ENCODE measurements around the gene ARFRP1. TPM values are rescaled to one million over a fixed set of nuclear protein-coding genes. Genes with fewer than 3 reads are reported as not detected.

Gene ARFRP1
- total RNA-seq, 1 experiment from 2014 or later: 30.2 TPM

- CTCF ChIA-PET: no interaction called here
- Mint-ChIP-seq H3K27ac (no peak overlapping the region), H3K9me3 (no peaks in the 10 kb centered on the region), H3K4me3 (no peak overlapping the region), H3K27me3 (ENCODE audit: low read depth) (no peaks in the 10 kb centered on the region), H3K4me1 (peaks cover 5% of the 10 kb centered on the region), H3K36me3 (peaks cover 60% of the 10 kb centered on the region)
- ATAC-seq (no peak), DNase-seq (ENCODE audit: low spot score) (no peak)
- TF ChIP-seq TCF7 (CRISPR knock-in tag; IDR thresholded peaks at IDR 0.05; ENCODE audit: low read depth) (no peak), ATF2 (CRISPR knock-in tag; IDR thresholded peaks at IDR 0.05; ENCODE audit: borderline replicate concordance, low read depth) (no peak), NFATC4 (CRISPR knock-in tag; IDR thresholded peaks at IDR 0.05) (no peak)
- POLR2A ChIA-PET: no interaction called here
Measured at GRCh38 chr20:63712191-63712590, 4.4 kb upstream of the ARFRP1 start.

GRCh38 chr20:63711085-63711645 is 3.4 kb upstream of the ARFRP1 start:
- Mint-ChIP-seq H3K27ac (no peak overlapping the region), H3K4me1 (peaks cover 10% of the 10 kb centered on the region), H3K27me3 (ENCODE audit: low read depth) (no peaks in the 10 kb centered on the region), H3K9me3 (no peaks in the 10 kb centered on the region), H3K36me3 (peaks cover 57% of the 10 kb centered on the region), H3K4me3 (no peak overlapping the region; the same call in 1 of the 2 replicates)
- no peak for TF ChIP-seq ZNF512 (CRISPR knock-in tag; IDR thresholded peaks at IDR 0.05; ENCODE audit: borderline replicate concordance)
- TF ChIP-seq RORB (CRISPR knock-in tag; IDR thresholded peaks at IDR 0.05): no peak
- no peak for TF ChIP-seq CDX4 (CRISPR knock-in tag; IDR thresholded peaks at IDR 0.05; ENCODE audit: borderline replicate concordance)
- TF ChIP-seq E2F5 (CRISPR knock-in tag; IDR thresholded peaks at IDR 0.05): no peak
- no peak for TF ChIP-seq ZNF138 (CRISPR knock-in tag; conservative IDR thresholded peaks at IDR 0.05)
- no peak for TF ChIP-seq NFE2L1 (CRISPR knock-in tag; IDR thresholded peaks at IDR 0.05)
- no peak for TF ChIP-seq ZMAT4 (CRISPR knock-in tag; IDR thresholded peaks at IDR 0.05)
- no peak for TF ChIP-seq ZNF281 (CRISPR knock-in tag; IDR thresholded peaks at IDR 0.05)
- ChIA-PET CTCF (no interaction called here), POLR2A (no interaction called here)
- no peak for DNase-seq (ENCODE audit: low spot score)
- no peak for ATAC-seq

GRCh38 chr20:63709149-63709527 is 1.4 kb upstream of the ARFRP1 start:
- no peaks in the 10 kb centered on the region for H3K27me3 Mint-ChIP-seq (ENCODE audit: low read depth)
- peaks cover 57% of the 10 kb centered on the region for H3K36me3 Mint-ChIP-seq
- H3K4me3 Mint-ChIP-seq: peak overlapping the region; percentile 78
- no peaks in the 10 kb centered on the region for H3K9me3 Mint-ChIP-seq
- DNase-seq (ENCODE audit: low spot score): no peak
- no peak overlapping the region for H3K27ac Mint-ChIP-seq
- H3K4me1 Mint-ChIP-seq: peaks cover 10% of the 10 kb centered on the region
- ATAC-seq: no peak
- POLR2A ChIA-PET: interaction anchor here (0.5 kb wide), 1 partner anchor 55 kb away, joined by 3 read pairs; no protein-coding TSS in a partner anchor
- CTCF ChIA-PET: interaction anchor here (2.1 to 2.2 kb wide), 2 partner anchors 32 to 57 kb away, joined by 6 to 10 read pairs; no protein-coding TSS in a partner anchor
- TF ChIP-seq CBFB (CRISPR knock-in tag; IDR thresholded peaks at IDR 0.05; ENCODE audit: low read depth) (no peak), HMGXB4 (CRISPR knock-in tag; IDR thresholded peaks at IDR 0.05) (no peak), ATF2 (CRISPR knock-in tag; IDR thresholded peaks at IDR 0.05; ENCODE audit: borderline replicate concordance, low read depth) (no peak), GABPB1 (CRISPR knock-in tag; IDR thresholded peaks at IDR 0.05) (no peak), PREB (CRISPR knock-in tag; IDR thresholded peaks at IDR 0.05; ENCODE audit: borderline replicate concordance) (no peak), JUN (CRISPR knock-in tag; IDR thresholded peaks at IDR 0.05) (no peak), RORB (CRISPR knock-in tag; IDR thresholded peaks at IDR 0.05) (no peak)
